CD4-positive, alpha-beta T cell (primary cell): ENCODE results near the gene GLRB. TPM values are rescaled to one million over a fixed set of nuclear protein-coding genes. Genes with fewer than 3 reads are reported as not detected.

Experiments used
- ATAC-seq: fragments of 200-7000 bp; cut with Tn5 transposase; one replicate; pipeline ENCODE4 v1.10.0; 2022; ENCODE audit warnings: mild to moderate bottlenecking; ENCODE audit not compliant: poor library complexity
- CTCF ChIA-PET: fragments of 350-600 bp; sonication (Branson Sonifier 250); formaldehyde crosslinking; loops from one replicate; lab custom pipeline; 2021; ENCODE audit warnings: antibody characterized with exemption, inconsistent platforms; lab: Charles Lee
- POLR2A ChIA-PET: fragments of 350-600 bp; sonication (Branson Sonifier 250); formaldehyde crosslinking; loops from one replicate; lab custom pipeline; 2021; ENCODE audit warnings: antibody characterized with exemption, inconsistent platforms; lab: Charles Lee
- DNase-seq, 14 experiments: peaks; one replicate each; pipeline ENCODE4 v3.0.0-alpha.2; 2013 to 2020; ENCODE audit warnings: mixed read lengths in 2 of 14
- H3K27ac ChIP-seq, 2 donors: one replicate each; pipeline versions ENCODE4 v1.5.1 to v1.7.0; 2013; ENCODE audit warnings: low read length in 2 of 2, low read depth in 1 of 2, mild to moderate bottlenecking in 1 of 2
- H3K27me3 ChIP-seq, 2 experiments: 1 replicate in 1 of 2; 2 replicates in 1 of 2; pipeline versions ENCODE4 v1.6.1 to v1.7.0; 2013; ENCODE audit warnings: low read length in 2 of 2, control low read depth in 1 of 2, mild to moderate bottlenecking in 1 of 2, moderate library complexity in 1 of 2; ENCODE audit not compliant: insufficient read depth in 2 of 2, control insufficient read depth in 1 of 2
- H3K36me3 ChIP-seq: one replicate; pipeline ENCODE4 v1.6.1; 2013; ENCODE audit warnings: low read length, control low read depth; ENCODE audit not compliant: insufficient read depth
- H3K4me1 ChIP-seq: one replicate; pipeline ENCODE4 v1.6.1; 2013; ENCODE audit warnings: low read length, control low read depth; ENCODE audit not compliant: insufficient read depth
- H3K4me3 ChIP-seq: one replicate; pipeline ENCODE4 v1.5.1; 2013; ENCODE audit warnings: mild to moderate bottlenecking, low read length, moderate library complexity
- H3K9me3 ChIP-seq, 2 experiments: 1 replicate in 1 of 2; 2 replicates in 1 of 2; pipeline versions ENCODE4 v1.6.1 to v1.7.0; 2013; ENCODE audit warnings: low read length in 2 of 2, mild to moderate bottlenecking in 2 of 2, control low read depth in 1 of 2, moderate library complexity in 1 of 2; ENCODE audit not compliant: control insufficient read depth in 1 of 2, insufficient read depth in 1 of 2
- H3K27ac Mint-ChIP-seq: one replicate; pipeline ENCODE4 v1.8.0; 2020; ENCODE audit warnings: mixed read lengths
- H3K27me3 Mint-ChIP-seq: one replicate; pipeline ENCODE4 v1.8.0; 2021; ENCODE audit warnings: mixed read lengths
- H3K36me3 Mint-ChIP-seq: one replicate; pipeline ENCODE4 v1.8.0; 2021; ENCODE audit warnings: low read depth, mixed read lengths
- H3K4me1 Mint-ChIP-seq: one replicate; pipeline ENCODE4 v1.8.0; 2021; ENCODE audit warnings: low read depth, mixed read lengths
- H3K4me3 Mint-ChIP-seq: one replicate; pipeline ENCODE4 v1.8.0; 2020; ENCODE audit warnings: mild to moderate bottlenecking, mixed read lengths
- H3K9me3 Mint-ChIP-seq: one replicate; pipeline ENCODE4 v1.8.0; 2020; ENCODE audit warnings: mixed read lengths
- CTCF ChIP-seq: fragments of 200-600 bp; IDR thresholded peaks from one replicate; pipeline ENCODE4 v1.8.0; 2022; ENCODE audit warnings: antibody characterized with exemption, mild to moderate bottlenecking
- intact Hi-C, 2 experiments: fragments of 100-400 bp; cut with DNase I in 1 of 2; cut with micrococcal nuclease in 1 of 2; formaldehyde crosslinking; loops; one replicate each; pipeline versions ENCODE4 v1.15.1 to v1.9.0; 2023 to 2025; cut with DNase I, micrococcal nuclease
- total RNA-seq, 174 experiments: library from RNA in 2 of 174; stranded (reverse) in 2 of 174; gene quantifications; one replicate each; pipeline ENCODE4 v1.2.3 and lab custom pipeline; 2021 to 2026

The GLRB gene
- total RNA-seq, 2 experiments from 2014 or later, result not detected

DNA sequence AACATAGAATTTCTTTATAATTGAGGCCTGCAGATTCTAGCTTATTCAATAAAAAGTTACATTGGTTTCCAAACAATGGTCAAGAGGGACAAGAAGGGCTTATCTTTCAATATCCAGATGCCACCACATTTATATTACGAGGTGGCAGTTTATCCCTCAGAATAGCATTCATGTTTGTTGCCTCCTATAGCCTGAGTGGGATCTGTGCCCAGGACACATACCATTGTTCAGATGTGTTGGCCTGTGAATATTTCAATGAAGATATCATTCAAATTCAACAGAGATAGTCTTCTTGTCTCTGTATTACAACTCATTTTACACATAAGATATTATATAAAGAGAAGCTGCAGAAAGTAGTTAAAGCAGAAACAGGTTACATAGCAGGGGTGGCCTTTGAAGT lies 20.5 kb downstream of the GLRB start:
- Histone ChIP-seq H3K27me3 (no peaks in the 10 kb centered on the region), H3K36me3 (no peaks in the 10 kb centered on the region), H3K27ac (no peak overlapping the region), H3K4me3 (no peak overlapping the region), H3K4me1 (no peaks in the 10 kb centered on the region), H3K9me3 (no peaks in the 10 kb centered on the region)
- H3K27ac Mint-ChIP-seq, result no peak overlapping the region
- no peak for TF ChIP-seq CTCF
- H3K4me3 Mint-ChIP-seq, result no peak overlapping the region
- no peaks in the 10 kb centered on the region for H3K27me3 Mint-ChIP-seq
- no peaks in the 10 kb centered on the region for H3K4me1 Mint-ChIP-seq
- ATAC-seq, result no peak
- no peak for DNase-seq
- intact Hi-C loops, result no loop called here
- POLR2A ChIA-PET, result no interaction called here
- H3K9me3 Mint-ChIP-seq, result peaks cover 2% of the 10 kb centered on the region
- CTCF ChIA-PET, result no interaction called here
- H3K36me3 Mint-ChIP-seq, result no peaks in the 10 kb centered on the region

GRCh38 chr4:157099506-157099905 lies 23.6 kb downstream of the GLRB start:
- DNase-seq, result no peak
- H3K9me3 Mint-ChIP-seq, result peaks cover 4% of the 10 kb centered on the region
- ChIA-PET CTCF (no interaction called here), POLR2A (no interaction called here)
- H3K9me3 ChIP-seq, result no peaks in the 10 kb centered on the region
- no peaks in the 10 kb centered on the region for H3K27me3 Mint-ChIP-seq
- no peaks in the 10 kb centered on the region for H3K4me1 ChIP-seq
- H3K27me3 ChIP-seq, result no peaks in the 10 kb centered on the region
- H3K4me3 Mint-ChIP-seq, result no peak overlapping the region
- ATAC-seq, result no peak
- no peak overlapping the region for H3K4me3 ChIP-seq
- no peaks in the 10 kb centered on the region for H3K36me3 Mint-ChIP-seq
- H3K27ac Mint-ChIP-seq, result no peak overlapping the region
- intact Hi-C loops, result no loop called here
- H3K27ac ChIP-seq, result no peak overlapping the region
- TF ChIP-seq CTCF, result no peak
- H3K36me3 ChIP-seq, result no peaks in the 10 kb centered on the region
- H3K4me1 Mint-ChIP-seq, result no peaks in the 10 kb centered on the region

- no peak overlapping the region for H3K4me3 ChIP-seq
- no peak overlapping the region for H3K27ac ChIP-seq
- Mint-ChIP-seq H3K4me1 (no peaks in the 10 kb centered on the region), H3K9me3 (peaks cover 8% of the 10 kb centered on the region), H3K4me3 (no peak overlapping the region), H3K36me3 (no peaks in the 10 kb centered on the region), H3K27ac (no peak overlapping the region), H3K27me3 (no peaks in the 10 kb centered on the region)
- H3K9me3 ChIP-seq, result no peaks in the 10 kb centered on the region
- H3K27me3 ChIP-seq, result no peaks in the 10 kb centered on the region
- no peak for TF ChIP-seq CTCF
- ChIA-PET CTCF (no interaction called here), POLR2A (no interaction called here)
- ATAC-seq (no peak), DNase-seq (no peak)
- intact Hi-C loops, result no loop called here
- no peaks in the 10 kb centered on the region for H3K4me1 ChIP-seq
- no peaks in the 10 kb centered on the region for H3K36me3 ChIP-seq
Measured at GRCh38 chr4:157104541-157104940, 28.6 kb downstream of the GLRB start.
